Activated CD4-positive, alpha-beta T cell treated with anti-CD3 and anti-CD28 coated beads for 24 hours (primary cell): ENCODE measurements around the gene SLC19A1.

Experiments
- DNase-seq, 2 donors: peaks; one replicate each; pipeline ENCODE4 v3.0.0-alpha.2; 2020; ENCODE audit warnings: low read depth in 2 of 2

The SLC19A1 gene

GRCh38 chr21:45455674-45456583, 86.3 kb downstream of the SLC19A1 start:
- no peak for DNase-seq

- no peak for DNase-seq
Measured at GRCh38 chr21:45454926-45455673, 87.1 kb downstream of the SLC19A1 start.

DNA sequence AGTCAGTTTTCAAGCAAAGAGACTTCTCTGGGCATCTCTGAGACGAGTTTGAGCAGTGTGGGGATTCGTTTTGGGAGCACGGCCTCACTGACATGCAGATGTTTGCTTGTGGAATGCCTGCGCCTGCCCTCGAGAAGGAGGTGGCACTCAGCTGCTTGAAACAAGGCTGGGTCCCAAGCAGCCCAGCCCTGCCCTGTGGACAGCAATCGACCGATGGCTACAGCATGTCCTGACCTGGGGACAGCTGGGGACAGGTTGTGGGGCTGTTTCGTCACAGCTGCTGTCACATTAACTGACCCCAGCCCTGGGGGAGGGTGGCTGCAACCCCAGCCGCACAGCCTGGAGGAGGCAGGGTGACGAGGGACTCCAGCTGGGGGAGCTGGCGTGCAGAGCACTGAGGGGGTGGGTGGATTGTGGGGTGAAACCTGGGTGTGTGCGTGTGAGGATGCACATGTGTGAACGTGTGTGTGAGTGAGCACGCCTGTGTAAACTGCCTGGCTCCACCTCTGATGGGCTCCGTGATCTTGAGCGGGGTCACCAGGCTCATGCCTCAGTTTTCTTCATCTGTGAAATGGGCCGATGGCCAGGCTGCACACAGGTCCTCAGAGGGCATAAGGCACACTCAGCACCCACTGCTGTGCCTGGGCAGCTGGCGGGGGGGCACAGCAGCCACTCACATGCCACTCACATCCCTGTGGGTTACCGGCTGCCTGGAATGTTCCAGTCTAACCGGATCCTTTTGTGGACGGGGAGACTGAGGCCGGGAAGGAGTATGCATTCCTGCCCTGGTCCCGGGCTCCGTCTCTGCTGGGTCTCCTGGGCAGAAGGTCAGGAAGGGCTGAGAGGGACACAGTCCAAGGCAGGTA, 87.9 kb downstream of the SLC19A1 start:
- DNase-seq = no peak

GRCh38 chr21:45453308-45453950, 88.8 kb downstream of the SLC19A1 start:
- DNase-seq = no peak

GRCh38 chr21:45452696-45453307, 89.4 kb downstream of the SLC19A1 start:
- no peak for DNase-seq

- DNase-seq = no peak
Measured at GRCh38 chr21:45451771-45452182, 90.5 kb downstream of the SLC19A1 start.

- DNase-seq = no peak
Measured at GRCh38 chr21:45451091-45451740, 91.0 kb downstream of the SLC19A1 start.

DNA sequence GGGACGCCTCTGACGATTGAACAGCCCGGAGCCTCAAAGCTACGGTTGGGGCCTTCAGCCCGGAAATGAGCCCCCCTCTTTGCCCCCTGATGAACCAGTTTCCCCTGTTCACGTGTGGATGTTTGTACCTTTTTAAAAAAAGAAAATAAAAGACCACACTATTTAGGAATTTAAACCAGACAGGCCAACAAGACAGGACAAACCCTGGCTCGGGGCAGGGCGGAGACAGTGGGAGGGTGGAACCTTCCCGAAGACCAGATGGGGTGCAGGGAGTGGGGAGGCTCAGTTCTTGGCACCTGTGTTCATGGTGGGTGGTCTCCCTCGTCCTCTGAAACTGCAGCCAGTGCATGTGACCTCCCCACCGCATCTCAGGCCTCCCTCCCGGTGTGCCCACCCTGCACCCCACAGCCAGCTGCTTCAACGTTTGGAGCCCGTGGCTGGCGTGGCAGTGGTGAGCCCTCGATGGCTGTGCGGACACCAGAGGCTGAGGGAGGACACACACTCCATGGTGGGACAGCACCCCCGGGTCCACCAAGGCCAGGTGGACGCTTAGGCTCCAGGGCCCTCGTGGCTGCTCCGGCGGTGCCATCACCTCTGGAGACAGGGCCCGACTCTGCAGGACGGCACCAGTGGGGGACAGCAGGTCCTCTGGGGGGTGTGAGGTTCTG, 91.7 kb downstream of the SLC19A1 start:
- no peak for DNase-seq

DNA sequence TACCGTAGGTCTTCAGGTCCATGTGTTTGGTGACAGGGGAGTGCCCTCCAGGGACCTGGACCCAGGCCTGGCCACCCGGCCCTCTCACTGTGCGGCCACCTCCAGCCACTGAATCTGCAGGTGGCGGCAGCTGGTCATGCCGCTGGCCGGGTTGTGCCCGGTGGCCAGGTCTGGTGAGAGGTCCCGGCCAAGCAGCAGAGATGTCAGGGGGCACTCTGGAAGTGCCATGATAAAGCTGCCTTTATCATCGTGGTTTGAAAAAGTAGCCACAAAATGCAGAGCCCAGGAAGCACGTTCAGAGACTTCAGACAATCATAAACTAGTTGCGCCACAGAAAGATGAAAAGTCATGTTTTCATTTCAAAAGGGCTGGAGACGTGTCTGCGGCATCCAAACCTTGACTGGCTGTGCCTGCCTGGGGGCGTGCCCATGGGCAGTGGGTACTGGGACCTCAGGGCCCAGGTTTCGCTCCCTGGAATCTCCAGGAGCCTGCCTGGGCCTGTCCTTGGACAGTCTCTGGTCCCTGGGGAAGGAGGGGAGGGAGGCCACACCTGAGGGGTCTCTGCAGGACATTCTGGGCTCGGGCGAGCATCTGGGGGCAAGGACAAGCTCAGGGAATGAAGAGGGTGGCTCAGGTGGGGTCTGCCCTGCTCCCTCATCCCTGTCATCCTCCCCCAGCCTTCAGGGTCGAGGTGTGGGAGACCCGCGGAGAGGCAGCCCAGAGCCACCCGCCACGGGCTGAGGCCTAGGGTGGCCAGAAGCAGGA, 92.4 kb downstream of the SLC19A1 start:
- DNase-seq = no peak

DNA sequence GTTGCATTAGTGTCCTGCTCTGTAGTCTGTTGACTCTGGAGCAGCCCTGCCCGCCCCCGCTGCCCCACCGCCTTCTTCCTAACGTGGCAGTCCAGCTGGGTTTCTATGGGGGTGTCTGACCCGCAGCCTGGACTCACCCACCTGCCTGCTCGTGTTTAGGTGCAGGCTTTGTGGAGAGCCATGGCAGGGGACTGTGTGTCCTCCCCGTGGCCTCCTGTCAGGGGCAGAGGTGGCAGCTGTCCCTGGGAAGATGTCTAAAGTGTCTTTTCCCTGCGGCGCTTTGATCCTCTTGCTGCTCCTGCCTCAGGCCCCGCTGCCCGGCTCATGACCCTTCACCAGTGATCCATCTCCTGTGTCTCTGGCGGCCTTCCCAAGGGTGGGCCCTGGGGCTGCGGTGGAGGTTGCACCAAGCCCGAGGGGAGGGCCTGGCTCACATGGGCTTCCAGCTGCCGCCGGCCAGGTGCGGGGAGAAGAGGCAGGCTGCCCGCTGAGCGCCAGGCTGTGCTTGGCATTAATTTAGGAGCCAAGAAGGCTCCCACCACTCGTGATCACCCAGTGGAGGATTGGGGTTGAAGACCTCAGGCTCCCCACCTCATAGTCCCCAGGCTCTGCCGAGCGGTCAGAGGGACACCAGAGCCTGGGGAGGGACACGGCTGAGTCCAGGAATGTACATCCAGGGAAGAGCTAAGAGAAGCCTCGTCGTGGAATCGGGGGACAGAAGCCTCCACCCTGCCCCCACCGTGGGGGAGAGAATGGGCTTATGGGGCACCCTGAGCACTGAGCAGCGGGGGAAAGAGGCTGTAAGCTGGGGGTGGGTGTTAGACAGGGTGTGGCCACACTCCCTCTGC, 93.2 kb downstream of the SLC19A1 start:
- DNase-seq = no peak

GRCh38 chr21:45448283-45448809, 93.9 kb downstream of the SLC19A1 start:
- no peak for DNase-seq
